ENCODE data around the gene MOB1B.

GRCh38 chr4:70992391-70992881 lies 90.3 kb downstream of the MOB1B start:
- no peak for TF ChIP-seq POLR2A (IDR thresholded peaks at IDR 0.05)
- no peak for TF ChIP-seq CTCF (IDR thresholded peaks at IDR 0.05)
